K562 (cell line): ENCODE data around the gene SNTG2. TPM values are rescaled to one million over a fixed set of nuclear protein-coding genes. Genes with fewer than 3 reads are reported as not detected.

Experiments used
- ATAC-seq: fragments of 200-7000 bp; cut with Tn5 transposase; 3 replicates; pipeline ENCODE4 v1.9.1; 2020; ENCODE audit warnings: moderate library complexity
- BruUV-seq: library from RNA; stranded (reverse); fragments of 400-500 nt; replicated peaks from 2 replicates; lab custom pipeline; 2021; lab: Mats Ljungman, UMichigan
- CTCF ChIA-PET: fragments of 300-600 bp; formaldehyde crosslinking; extraction: SDS; loops from one replicate; lab custom pipeline; 2021; ENCODE audit warnings: low intra/inter-chr PET ratio; lab: Yijun Ruan, JAX
- POLR2A ChIA-PET: fragments of 300-600, 350-650 bp; sonication (Branson Sonifier 250); formaldehyde crosslinking; extraction: SDS; loops from one replicate; lab custom pipeline; 2021; ENCODE audit warnings: antibody characterized with exemption, inconsistent platforms; lab: Yijun Ruan, JAX
- DNase-seq, 4 experiments: peaks; one replicate each; pipeline versions ENCODE4 v3.0.0 to v3.0.0-alpha.2; 2011 to 2018; ENCODE audit warnings: low spot score in 3 of 4, mixed read lengths in 3 of 4; ENCODE audit errors: extremely low read depth in 1 of 4
- FAIRE-seq: peaks from 2 replicates; lab custom pipeline; 2011; peaks lifted over from hg19 to GRCh38; lab: Jason Lieb, UNC
- H2AFZ ChIP-seq: 2 replicates; pipeline ENCODE4 v1.6.0; 2011; ENCODE audit warnings: low read depth, low read length, control low read depth, inconsistent platforms
- H3K27ac ChIP-seq: fragments of 200-600 bp; 3 replicates; pipeline ENCODE4 v1.8.0; 2011; ENCODE audit warnings: low read depth, mild to moderate bottlenecking, control low read depth, inconsistent platforms, low read length, moderate library complexity, mixed read lengths; ENCODE audit errors: extremely low read depth
- H3K27me3 ChIP-seq, 2 experiments: fragments of 300-600 bp in 1 of 2; 2 replicates in 1 of 2; 3 replicates in 1 of 2; pipeline versions ENCODE4 v1.6.0 to v1.8.0; 2011; ENCODE audit warnings: inconsistent platforms in 2 of 2, low read length in 2 of 2, mild to moderate bottlenecking in 1 of 2, mixed read lengths in 1 of 2, moderate library complexity in 1 of 2; ENCODE audit not compliant: control insufficient read depth in 2 of 2, insufficient read depth in 2 of 2
- H3K36me3 ChIP-seq: fragments of 300-600 bp; 3 replicates; pipeline ENCODE4 v1.8.0; 2011; ENCODE audit warnings: mild to moderate bottlenecking, low read length, inconsistent platforms; ENCODE audit not compliant: control insufficient read depth, insufficient read depth
- H3K4me1 ChIP-seq, 2 experiments: fragments of 200-600 bp in 1 of 2; replicated peaks in 1 of 2; 2 replicates in 1 of 2; 3 replicates in 1 of 2; pipeline versions ENCODE4 v1.5.1 to v1.8.0; 2011; ENCODE audit warnings: inconsistent platforms in 2 of 2, low read length in 2 of 2, mild to moderate bottlenecking in 1 of 2, mixed read lengths in 1 of 2, moderate library complexity in 1 of 2; ENCODE audit not compliant: control insufficient read depth in 2 of 2, insufficient read depth in 2 of 2
- H3K4me2 ChIP-seq: 2 replicates; pipeline ENCODE4 v1.6.1; 2011; ENCODE audit warnings: low read length, control low read depth, inconsistent platforms, mixed read lengths; ENCODE audit not compliant: insufficient read depth
- H3K4me3 ChIP-seq: fragments of 200-600 bp; sonication (generic), shearing (Covaris generic); 2 replicates; pipeline ENCODE4 v1.5.1; 2016; ENCODE audit warnings: control low read depth, inconsistent platforms
- H3K79me2 ChIP-seq: fragments of 200-600 bp; 3 replicates; pipeline ENCODE4 v1.8.0; 2011; ENCODE audit warnings: low read length, inconsistent platforms; ENCODE audit not compliant: control insufficient read depth, insufficient read depth
- H3K9ac ChIP-seq, 2 experiments: 2 replicates each; pipeline versions ENCODE4 v1.6.0 to v1.6.1; 2011; ENCODE audit warnings: low read depth in 2 of 2, low read length in 2 of 2, control low read depth in 1 of 2, inconsistent platforms in 1 of 2, mild to moderate bottlenecking in 1 of 2, mixed read lengths in 1 of 2; ENCODE audit not compliant: insufficient read depth in 1 of 2
- H3K9me1 ChIP-seq: one replicate; pipeline ENCODE4 v1.6.0; 2011; ENCODE audit warnings: inconsistent platforms, mild to moderate bottlenecking, low read length, moderate library complexity; ENCODE audit not compliant: control insufficient read depth, insufficient read depth
- H3K9me3 ChIP-seq: replicated peaks from 2 replicates; pipeline ENCODE4 v1.5.1; 2011; ENCODE audit warnings: low read depth, low read length, inconsistent platforms; ENCODE audit not compliant: control insufficient read depth, insufficient read depth
- H4K20me1 ChIP-seq: replicated peaks from 2 replicates; pipeline ENCODE4 v1.6.1; 2011; ENCODE audit warnings: low read length, inconsistent platforms, mixed read lengths; ENCODE audit not compliant: control insufficient read depth, insufficient read depth
- CBFB ChIP-seq: sonication (generic); formaldehyde crosslinking; IDR thresholded peaks from 2 replicates; pipeline ENCODE4 v1.4.0; 2020; ENCODE audit warnings: mild to moderate bottlenecking, missing genetic modification reagents
- MXI1 ChIP-seq: IDR thresholded peaks from 2 replicates; pipeline ENCODE4 v1.6.1; 2011; ENCODE audit warnings: low read depth, mild to moderate bottlenecking, improper control_type of control experiment, low read length
- NFIC ChIP-seq: fragments of 450-650 bp; IDR thresholded peaks from 2 replicates; pipeline ENCODE4 v1.6.1; 2017; ENCODE audit warnings: mild to moderate bottlenecking, inconsistent platforms
- RAD21 ChIP-seq, 2 experiments: fragments of 250-450 bp in 1 of 2; fragments of 450-650 bp in 1 of 2; sonication (Bioruptor Pico) in 1 of 2; formaldehyde crosslinking in 1 of 2; IDR thresholded peaks in 1 of 2; conservative IDR thresholded peaks in 1 of 2; 2 replicates each; pipeline versions ENCODE4 v1.4.0 to v1.8.0; 2020 to 2022; ENCODE audit warnings: mild to moderate bottlenecking in 2 of 2, moderate library complexity in 1 of 2
- SMARCC2 ChIP-seq: fragments of 450-650 bp; IDR thresholded peaks from 2 replicates; pipeline ENCODE4 v1.6.1; 2017; ENCODE audit warnings: antibody characterized with exemption, moderate library complexity, mild to moderate bottlenecking, low read depth
- XRCC5 ChIP-seq: fragments of 200-400 bp; formaldehyde crosslinking; IDR thresholded peaks from 2 replicates; pipeline ENCODE4 v1.6.1; 2017; ENCODE audit warnings: low read depth, mild to moderate bottlenecking, low read length
- WGBS: fragments of 100-300 bp; shearing (Covaris generic); methylation state at CpG from one replicate; pipeline ENCODE4 v1.1.6; 2016; ENCODE audit warnings: low coverage, mixed read lengths; ENCODE audit not compliant: insufficient coverage; ENCODE audit errors: missing lambda C conversion rate; 5-methylcytosine and 5-hydroxymethylcytosine counted together
- in situ Hi-C: fragments of 300-500 bp; cut with MboI; formaldehyde crosslinking; loops from 4 replicates; pipeline ENCODE4 v1.15.0; 2018; ENCODE audit warnings: inconsistent platforms, mixed read lengths
- intact Hi-C: fragments of 100-400 bp; cut with micrococcal nuclease; formaldehyde crosslinking; loops from 2 replicates; pipeline ENCODE4 v1.14.2; 2022
- polyA plus RNA-seq, 8 experiments: library from polyadenylated mRNA; depleted of rRNA in 4 of 8; stranded (reverse) in 5 of 8; unstranded in 3 of 8; fragments of >200 nt; fragmentation: Nextera tagmentation in 2 of 8; fragmentation: Illumina TruSeq in 1 of 8; extraction: Ambion mirVana in 2 of 8; extraction: Trizol in 1 of 8; gene quantifications; 2 replicates each; pipeline versions ENCODE4 v1.2.1 to v1.2.3, GENCODE V29; 2011 to 2014; ENCODE audit warnings: inconsistent platforms in 1 of 8, missing spikeins in 1 of 8
- total RNA-seq, 7 experiments: library from RNA; depleted of rRNA in 6 of 7; stranded (reverse); fragments of >200 nt in 6 of 7; fragmentation: Illumina TruSeq in 2 of 7; extraction: Trizol in 2 of 7; gene quantifications; 2 replicates each; pipeline versions ENCODE4 v1.2.1 to v1.2.3, GENCODE V29; 2011 to 2021; ENCODE audit warnings: low replicate concordance in 1 of 7
- TF ChIP-seq, protein P1 (sequence below): IDR thresholded peaks from 2 replicates; pipeline ENCODE4 v1.6.1; 2011; ENCODE audit not compliant: insufficient read length; ENCODE audit errors: extremely low read depth

SNTG2 gene
- total and polyA plus RNA-seq, 9 of the 15 experiments (the other 6 are each of a cell fraction or from before 2014, with no cell fraction given) = not detected

GRCh38 chr2:953975-954686, 3.5 kb downstream of the SNTG2 start (continued):
- TF ChIP-seq CBFB (CRISPR knock-in tag) = no peak
- no peak for TF ChIP-seq SMARCC2
- TF ChIP-seq XRCC5 = no peak
- TF ChIP-seq MXI1 = no peak
- peak in 1 of 2 experiments; percentile 25; a peak in 2 of 4 replicates for TF ChIP-seq RAD21 (CRISPR knock-in tag; conservative IDR thresholded peaks at IDR 0.05 in 1 of 2, IDR thresholded peaks at IDR 0.05 in 1 of 2)

DNA sequence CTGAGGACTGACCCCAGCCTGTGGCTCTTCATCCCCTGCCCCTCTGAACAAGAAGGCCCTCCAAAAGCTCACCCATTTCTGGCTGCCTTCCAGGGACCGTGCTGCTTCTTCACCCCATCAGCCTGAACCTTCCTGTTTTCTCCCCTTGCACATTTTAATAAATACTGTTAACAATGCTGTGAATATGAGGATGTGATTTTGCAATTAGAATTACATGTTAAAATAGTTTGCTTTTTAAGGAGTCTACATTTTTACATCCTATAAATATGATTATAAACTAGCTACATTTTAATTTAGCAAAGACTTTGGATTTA, 4.0 kb downstream of the SNTG2 start:
- no peak overlapping the region for H3K27ac ChIP-seq
- H3K79me2 ChIP-seq = no peaks in the 10 kb centered on the region
- ChIA-PET POLR2A (interaction anchor here (0.5 kb wide), 1 partner anchor 10 kb away, joined by 4 read pairs; no protein-coding TSS in a partner anchor), CTCF (no interaction called here)
- in situ Hi-C loops (no loop called here), intact Hi-C loops (loop anchor here (5.0 kb wide), 2 partner anchors 183 to 593 kb away; no protein-coding TSS in a partner anchor)
- H3K4me1 ChIP-seq = peaks cover 0 to 12% of the 10 kb centered on the region in 2 experiments; a peak in 1 of 5 replicates
- no peak overlapping the region for H3K4me2 ChIP-seq
- BruUV-seq = no TSS peak
- no peaks in the 10 kb centered on the region for H3K36me3 ChIP-seq
- no peaks in the 10 kb centered on the region for H3K9me3 ChIP-seq
- no peak overlapping the region for H2AFZ ChIP-seq
- ATAC-seq = no peak
- no peak for FAIRE-seq
- WGBS = 0% methylated on average over 1 of the region's 1 CpG
- no peak for DNase-seq
- peaks cover 7 to 13% of the 10 kb centered on the region in 2 experiments; a peak in 3 of 5 replicates for H3K27me3 ChIP-seq
- H4K20me1 ChIP-seq = no peaks in the 10 kb centered on the region
- no peak overlapping the region for H3K9ac ChIP-seq
- H3K9me1 ChIP-seq = no peaks in the 10 kb centered on the region
- TF ChIP-seq, protein P1, sequence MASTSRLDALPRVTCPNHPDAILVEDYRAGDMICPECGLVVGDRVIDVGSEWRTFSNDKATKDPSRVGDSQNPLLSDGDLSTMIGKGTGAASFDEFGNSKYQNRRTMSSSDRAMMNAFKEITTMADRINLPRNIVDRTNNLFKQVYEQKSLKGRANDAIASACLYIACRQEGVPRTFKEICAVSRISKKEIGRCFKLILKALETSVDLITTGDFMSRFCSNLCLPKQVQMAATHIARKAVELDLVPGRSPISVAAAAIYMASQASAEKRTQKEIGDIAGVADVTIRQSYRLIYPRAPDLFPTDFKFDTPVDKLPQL = no peak
- TF ChIP-seq NFIC = peak; percentile 32
- TF ChIP-seq, all 486 proteins: peak for 1
- no peak overlapping the region for H3K4me3 ChIP-seq
